Gastrocnemius medialis (tissue), 4 donors: Measurements from ENCODE around the gene FMN2.

Experiments used
- CTCF ChIP-seq, 5 experiments: fragments of 450-650 bp in 3 of 5; fragments of 200-600 bp in 2 of 5; sonication (generic) in 2 of 5; IDR thresholded peaks in 4 of 5; conservative IDR thresholded peaks in 1 of 5; 1 replicate in 4 of 5; 2 replicates in 1 of 5; pipeline ENCODE4 v1.5.1; 2016 to 2019; ENCODE audit warnings: antibody characterized with exemption in 5 of 5, mild to moderate bottlenecking in 3 of 5, moderate library complexity in 3 of 5
- POLR2A ChIP-seq, 2 donors: fragments of 450-650 bp; IDR thresholded peaks; one replicate each; pipeline ENCODE4 v1.6.1; 2017; ENCODE audit warnings: antibody characterized with exemption in 2 of 2, mild to moderate bottlenecking in 2 of 2, moderate library complexity in 2 of 2

- TF ChIP-seq CTCF (IDR thresholded peaks at IDR 0.05 in 4 of 5, conservative IDR thresholded peaks at IDR 0.05 in 1 of 5) (no peak), POLR2A (IDR thresholded peaks at IDR 0.05) (no peak)
Observed at GRCh38 chr1:240363315-240363714, 271.6 kb downstream of the FMN2 start.
